ENCODE results near the gene METAP1.
"Not testable (repeated sequence)": the region's sequence is repeated elsewhere in the genome, so short reads cannot be mapped to it uniquely, and the experiment has no call there.

METAP1 gene

DNA sequence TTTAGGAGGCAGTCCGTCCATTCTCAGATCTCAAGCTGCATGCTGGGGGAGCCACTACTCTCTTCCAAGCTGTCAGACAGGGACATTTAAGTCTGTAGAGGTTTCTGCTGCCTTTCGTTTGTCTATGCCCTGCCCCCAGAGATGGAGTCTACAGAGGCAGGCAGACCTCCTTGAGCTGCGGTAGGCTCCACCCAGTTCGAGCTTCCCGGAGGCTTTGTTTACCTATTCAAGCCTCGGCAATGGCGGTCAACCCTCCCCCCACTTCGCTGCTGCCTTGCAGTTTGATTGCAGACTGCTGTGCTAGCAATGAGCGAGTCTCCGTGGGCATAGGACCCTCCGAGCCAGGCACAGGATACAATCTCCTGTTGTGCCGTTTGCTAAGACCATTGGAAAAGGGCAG lies 103.8 kb downstream of the METAP1 start:
- TF ChIP-seq ZFX (IDR thresholded peaks at IDR 0.05) (no peak), CTCF (conservative IDR thresholded peaks at IDR 0.05) (no peak)
- H3K27ac ChIP-seq, result no peak overlapping the region

- H3K27ac ChIP-seq, result not testable (repeated sequence)
Measured at GRCh38 chr4:99099814-99100213, 104.3 kb downstream of the METAP1 start.

GRCh38 chr4:99100876-99101275 lies 105.4 kb downstream of the METAP1 start:
- H3K27ac ChIP-seq, result no peak overlapping the region
- TF ChIP-seq ZFX (IDR thresholded peaks at IDR 0.05) (no peak), CTCF (conservative IDR thresholded peaks at IDR 0.05) (no peak)

DNA sequence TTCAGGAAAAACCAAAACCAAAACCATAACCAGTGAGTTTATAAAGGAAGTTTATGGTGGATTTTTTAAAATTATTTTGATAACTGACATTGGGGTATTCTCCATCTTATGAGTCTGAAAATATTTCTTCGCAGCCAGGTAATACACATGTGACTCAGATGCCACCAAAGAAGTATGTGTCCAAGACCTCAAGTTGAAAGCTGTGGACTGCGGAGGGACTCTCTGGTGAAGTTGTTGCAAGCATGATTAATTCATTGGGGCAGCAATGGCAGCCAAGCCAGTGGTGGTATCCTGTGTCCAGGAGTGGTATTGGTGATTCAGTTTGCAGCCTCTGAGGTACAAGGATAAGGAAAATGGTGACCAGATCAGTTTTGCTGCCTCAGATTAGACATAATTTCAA lies 107.1 kb downstream of the METAP1 start:
- no peak for TF ChIP-seq CTCF (conservative IDR thresholded peaks at IDR 0.05)
- TF ChIP-seq ZFX (IDR thresholded peaks at IDR 0.05), result no peak
- no peak overlapping the region for H3K27ac ChIP-seq

DNA sequence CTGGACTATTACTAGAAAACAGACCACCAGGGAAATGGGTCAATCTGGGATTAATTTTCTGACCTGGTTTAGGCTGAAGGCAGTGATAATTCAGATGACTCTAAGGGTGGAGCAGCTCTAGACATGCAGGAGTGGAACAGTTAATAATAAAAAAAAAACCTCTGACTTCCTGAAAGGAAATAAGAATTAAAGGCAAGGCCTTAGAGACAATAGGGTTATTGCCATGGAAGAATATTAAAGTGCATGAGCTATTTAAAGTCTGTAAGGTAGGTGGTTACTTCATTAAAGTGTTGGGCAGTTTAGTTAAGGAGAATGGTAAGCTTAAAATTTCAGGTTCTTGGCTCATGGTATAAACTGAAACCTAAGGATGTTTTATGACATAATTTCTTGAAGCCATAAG lies 107.6 kb downstream of the METAP1 start:
- no peak for TF ChIP-seq CTCF (conservative IDR thresholded peaks at IDR 0.05)
- TF ChIP-seq ZFX (IDR thresholded peaks at IDR 0.05), result no peak
- H3K27ac ChIP-seq, result no peak overlapping the region

DNA sequence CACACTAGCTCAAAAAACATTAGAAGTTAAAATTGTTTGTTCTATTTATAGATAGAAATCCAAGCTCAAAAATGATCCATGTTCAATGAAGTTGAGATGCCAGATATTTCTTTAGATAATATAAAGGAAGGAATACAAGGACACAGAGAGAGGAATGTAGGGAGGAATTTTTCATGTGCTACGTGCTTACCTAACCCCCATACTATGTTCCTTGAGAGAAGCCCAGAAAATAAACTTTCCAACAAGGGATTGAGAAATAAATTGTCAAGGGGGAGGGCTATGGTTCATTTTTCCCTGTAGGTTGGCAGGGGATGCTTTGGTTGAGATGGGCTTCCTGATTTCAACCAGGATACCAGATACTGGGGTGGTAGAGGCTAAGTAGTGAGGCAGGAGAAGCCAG lies 108.6 kb downstream of the METAP1 start:
- TF ChIP-seq CTCF (conservative IDR thresholded peaks at IDR 0.05) (no peak), ZFX (IDR thresholded peaks at IDR 0.05) (no peak)
- no peak overlapping the region for H3K27ac ChIP-seq

DNA sequence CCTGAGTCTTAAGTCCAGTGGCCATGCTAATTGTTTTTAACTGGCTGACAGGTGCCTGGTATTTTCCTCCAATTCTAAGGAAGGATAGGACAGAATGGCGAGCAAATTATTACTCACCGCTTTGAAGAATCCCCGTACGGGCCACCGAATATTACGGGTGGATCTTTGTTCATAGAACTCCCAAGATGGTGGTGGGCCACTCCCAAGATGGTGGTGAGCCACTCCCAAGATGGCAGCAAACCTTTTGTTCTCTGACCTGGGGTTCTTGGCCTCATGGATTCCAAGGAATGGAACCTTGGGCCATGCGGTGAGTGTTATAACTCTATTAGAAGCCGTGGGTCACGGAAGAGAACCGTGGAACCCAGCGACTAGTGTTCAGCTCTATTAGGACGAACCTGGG lies 113.8 kb downstream of the METAP1 start:
- not testable (repeated sequence) for H3K27ac ChIP-seq

Measured in C4-2B (cell line).